Panc1 (cell line): ENCODE data around the gene TMEM161A. TPM values are rescaled to one million over a fixed set of nuclear protein-coding genes. Genes with fewer than 3 reads are reported as not detected.

Experiments
- ATAC-seq: fragments of 200-7000 bp; cut with Tn5 transposase; 2 replicates; pipeline ENCODE4 v1.9.1; 2020; ENCODE audit warnings: mild to moderate bottlenecking, moderate library complexity
- BruUV-seq: library from RNA; stranded (reverse); fragments of 400-500 nt; replicated peaks from 2 replicates; lab custom pipeline; 2021; lab: Mats Ljungman, UMichigan
- CTCF ChIA-PET: fragments of 300-600 bp; sonication (Branson Sonifier 250); formaldehyde crosslinking; loops from one replicate; lab custom pipeline; 2022; ENCODE audit warnings: antibody characterized with exemption; lab: Charles Lee
- POLR2A ChIA-PET: fragments of 300-600 bp; sonication (Branson Sonifier 250); formaldehyde crosslinking; loops from one replicate; lab custom pipeline; 2022; ENCODE audit warnings: antibody characterized with exemption; lab: Charles Lee
- DNase-seq: peaks from one replicate; pipeline ENCODE4 v3.0.0-alpha.2; 2010; ENCODE audit warnings: low read depth, low spot score
- H3K27ac ChIP-seq: 2 replicates; pipeline ENCODE4 v1.5.1; 2011; ENCODE audit warnings: mild to moderate bottlenecking, low read length, inconsistent platforms
- H3K27me3 ChIP-seq: fragments of 200-500 bp; sonication (Bioruptor generic); 2 replicates; pipeline ENCODE4 v1.6.0; 2014; ENCODE audit warnings: low read length, inconsistent platforms; ENCODE audit not compliant: control insufficient read depth, insufficient read depth
- H3K36me3 ChIP-seq: fragments of 200-500 bp; sonication (Bioruptor generic); 2 replicates; pipeline ENCODE4 v1.5.1; 2014; ENCODE audit warnings: inconsistent platforms, mild to moderate bottlenecking, low read length, moderate library complexity; ENCODE audit not compliant: control insufficient read depth, insufficient read depth
- H3K4me1 ChIP-seq: 2 replicates; pipeline ENCODE4 v1.5.1; 2011; ENCODE audit warnings: inconsistent platforms, mild to moderate bottlenecking, low read length, moderate library complexity; ENCODE audit not compliant: control insufficient read depth, insufficient read depth
- H3K4me3 ChIP-seq, 2 experiments: 2 replicates each; pipeline ENCODE4 v1.5.1; 2011 to 2012; ENCODE audit warnings: low read depth in 2 of 2, low read length in 2 of 2, mild to moderate bottlenecking in 2 of 2, inconsistent platforms in 1 of 2, moderate library complexity in 1 of 2
- H3K9me3 ChIP-seq: fragments of 200-500 bp; sonication (Bioruptor generic); 2 replicates; pipeline ENCODE4 v1.5.1; 2014; ENCODE audit warnings: low read depth, mild to moderate bottlenecking, inconsistent platforms, low read length, moderate library complexity; ENCODE audit not compliant: control insufficient read depth, insufficient read depth
- POLR2AphosphoS5 ChIP-seq: IDR thresholded peaks from 2 replicates; pipeline ENCODE4 v1.6.1; 2012; ENCODE audit warnings: mild to moderate bottlenecking, low read depth, low read length, moderate library complexity
- REST ChIP-seq, 2 experiments: IDR thresholded peaks; 2 replicates each; pipeline ENCODE4 v1.6.1; 2011 to 2012; ENCODE audit warnings: low read depth in 2 of 2, control low read depth in 1 of 2, low read length in 1 of 2, mild to moderate bottlenecking in 1 of 2, moderate library complexity in 1 of 2; ENCODE audit not compliant: insufficient read depth in 1 of 2
- SIN3A ChIP-seq: IDR thresholded peaks from 2 replicates; pipeline ENCODE4 v1.6.1; 2012; ENCODE audit warnings: low read depth, mild to moderate bottlenecking, low read length, moderate library complexity, borderline replicate concordance; ENCODE audit not compliant: insufficient read depth
- TCF7L2 ChIP-seq: IDR thresholded peaks from 2 replicates; pipeline ENCODE4 v1.6.1; 2011; ENCODE audit warnings: mild to moderate bottlenecking, low read depth, low read length, inconsistent platforms
- in situ Hi-C: cut with HindIII; loops from 2 replicates; pipeline ENCODE4 v1.10.0; 2016; ENCODE audit warnings: low sequenced_read_pairs, low pct_unique_long_range_greater_than_20kb
- intact Hi-C: fragments of 100-400 bp; cut with micrococcal nuclease; formaldehyde crosslinking; loops from one replicate; pipeline ENCODE4 v1.10.0; 2022; ENCODE audit not compliant: unreplicated experiment
- total RNA-seq: library from RNA; stranded (reverse); gene quantifications from one replicate; pipeline ENCODE4 v1.2.1, GENCODE V29; 2021; ENCODE audit not compliant: unreplicated experiment
- TF ChIP-seq, protein P1 (sequence below): fragments of 450-650 bp; IDR thresholded peaks from 2 replicates; pipeline ENCODE4 v1.5.1; 2017; ENCODE audit warnings: mild to moderate bottlenecking

The TMEM161A gene
- total RNA-seq, 1 experiment from 2014 or later: 26.7 TPM

- Histone ChIP-seq H3K27me3 (no peaks in the 10 kb centered on the region), H3K9me3 (no peaks in the 10 kb centered on the region), H3K4me3 (no peak overlapping the region), H3K4me1 (no peaks in the 10 kb centered on the region), H3K27ac (no peak overlapping the region), H3K36me3 (no peaks in the 10 kb centered on the region)
- TF ChIP-seq POLR2AphosphoS5: no peak
- no peak for TF ChIP-seq REST (IDR thresholded peaks at IDR 0.05; ENCODE audit: insufficient read depth in 1 of 2, low read depth in 2 of 2, low read length in 1 of 2)
- no peak for TF ChIP-seq SIN3A
- TF ChIP-seq, protein P1, sequence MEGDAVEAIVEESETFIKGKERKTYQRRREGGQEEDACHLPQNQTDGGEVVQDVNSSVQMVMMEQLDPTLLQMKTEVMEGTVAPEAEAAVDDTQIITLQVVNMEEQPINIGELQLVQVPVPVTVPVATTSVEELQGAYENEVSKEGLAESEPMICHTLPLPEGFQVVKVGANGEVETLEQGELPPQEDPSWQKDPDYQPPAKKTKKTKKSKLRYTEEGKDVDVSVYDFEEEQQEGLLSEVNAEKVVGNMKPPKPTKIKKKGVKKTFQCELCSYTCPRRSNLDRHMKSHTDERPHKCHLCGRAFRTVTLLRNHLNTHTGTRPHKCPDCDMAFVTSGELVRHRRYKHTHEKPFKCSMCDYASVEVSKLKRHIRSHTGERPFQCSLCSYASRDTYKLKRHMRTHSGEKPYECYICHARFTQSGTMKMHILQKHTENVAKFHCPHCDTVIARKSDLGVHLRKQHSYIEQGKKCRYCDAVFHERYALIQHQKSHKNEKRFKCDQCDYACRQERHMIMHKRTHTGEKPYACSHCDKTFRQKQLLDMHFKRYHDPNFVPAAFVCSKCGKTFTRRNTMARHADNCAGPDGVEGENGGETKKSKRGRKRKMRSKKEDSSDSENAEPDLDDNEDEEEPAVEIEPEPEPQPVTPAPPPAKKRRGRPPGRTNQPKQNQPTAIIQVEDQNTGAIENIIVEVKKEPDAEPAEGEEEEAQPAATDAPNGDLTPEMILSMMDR: no peak
- no peak for TF ChIP-seq TCF7L2
- POLR2A ChIA-PET: no interaction called here
- CTCF ChIA-PET: no interaction called here
- intact Hi-C loops (no loop called here), in situ Hi-C loops (no loop called here)
- no TSS peak for BruUV-seq
- no peak for ATAC-seq
- no peak for DNase-seq
Observed at GRCh38 chr19:19162495-19162894, 24.2 kb upstream of the TMEM161A start.

DNA sequence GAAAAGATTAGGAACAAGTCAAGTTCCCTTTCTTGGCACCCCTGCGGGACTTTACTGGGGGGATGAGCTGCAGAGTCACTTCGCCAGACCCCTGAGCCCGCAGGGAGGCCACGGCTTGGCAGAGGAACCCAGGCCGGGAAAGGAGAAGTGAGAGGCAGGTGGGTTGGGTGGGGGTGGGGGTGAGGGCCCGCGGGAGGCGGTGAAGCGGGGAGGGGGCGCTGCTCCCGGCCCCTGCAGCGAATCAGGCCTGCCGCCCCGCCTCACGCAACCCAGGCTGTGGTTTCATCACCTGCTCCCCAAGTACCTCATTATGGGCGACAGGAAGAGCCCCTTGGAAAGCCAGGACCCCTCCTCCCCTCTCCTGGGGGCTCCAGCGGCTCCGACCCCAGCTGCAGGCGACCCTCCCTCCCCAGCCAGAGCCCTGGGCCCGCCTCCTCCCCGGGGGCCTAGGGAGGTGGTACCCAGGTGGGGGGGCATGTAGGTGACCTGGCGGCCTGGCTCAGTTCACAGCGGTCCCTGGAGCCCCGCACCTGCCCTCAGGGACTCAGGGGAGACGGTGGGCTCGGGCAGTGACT lies 22.3 kb upstream of the TMEM161A start:
- Histone ChIP-seq H3K36me3 (no peaks in the 10 kb centered on the region), H3K27ac (no peak overlapping the region), H3K4me3 (no peak overlapping the region), H3K4me1 (no peaks in the 10 kb centered on the region), H3K27me3 (no peaks in the 10 kb centered on the region), H3K9me3 (no peaks in the 10 kb centered on the region)
- DNase-seq: no peak
- ChIA-PET CTCF (no interaction called here), POLR2A (no interaction called here)
- no peak for ATAC-seq
- TF ChIP-seq REST (IDR thresholded peaks at IDR 0.05; ENCODE audit: insufficient read depth in 1 of 2, low read depth in 2 of 2, low read length in 1 of 2) (no peak), POLR2AphosphoS5 (no peak), TCF7L2 (no peak), SIN3A (no peak)
- TF ChIP-seq, protein P1: no peak
- intact Hi-C loops (no loop called here), in situ Hi-C loops (no loop called here)
- no TSS peak for BruUV-seq
